HG03565 (cell line): ENCODE data around the gene TOR4A.

Experiments used
- ATAC-seq: cut with Tn5 transposase; IDR thresholded peaks from one replicate; pipeline ENCODE4 v1.9.1; 2021; ENCODE audit warnings: mild to moderate bottlenecking, moderate library complexity; ENCODE audit not compliant: unreplicated experiment

TOR4A gene

DNA sequence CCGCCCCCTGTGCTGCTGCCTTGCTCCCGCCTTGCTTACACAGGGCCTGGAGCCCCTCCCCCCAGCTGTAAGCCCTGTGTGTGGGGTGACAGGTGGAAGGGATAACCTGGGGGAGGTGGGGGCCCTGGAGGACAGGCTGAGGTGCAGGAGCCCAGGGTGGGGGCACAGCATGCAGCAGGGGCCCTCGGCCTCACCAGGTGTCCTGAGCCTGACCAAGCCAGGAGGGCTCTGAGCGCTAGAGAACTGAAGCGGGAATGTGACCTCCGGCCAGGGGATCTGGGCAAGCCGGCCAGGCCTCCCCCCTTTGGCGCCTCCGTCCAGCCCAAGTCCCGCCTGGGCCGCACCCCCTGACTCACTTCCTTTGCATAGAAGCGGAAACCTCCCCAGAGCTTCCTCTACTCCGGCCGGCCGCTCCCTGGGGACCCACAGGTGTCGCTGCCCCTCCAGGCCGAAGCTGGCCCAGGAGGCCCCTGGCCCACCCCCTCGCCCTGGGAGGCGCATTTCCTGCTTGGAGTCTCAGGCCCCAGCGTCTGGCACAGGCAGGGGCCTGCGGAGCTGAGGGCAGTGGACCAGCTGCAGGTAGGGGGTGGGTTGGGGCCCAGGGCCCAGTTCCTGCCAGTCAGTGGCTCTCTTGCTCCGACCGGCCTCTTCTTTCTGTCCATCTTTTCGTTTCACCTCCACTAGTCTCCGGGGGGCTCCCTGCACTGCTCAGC is at the start of gene TOR4A:
Gene TOR4A, plus strand, starts transcription at position 398 of the 713 bp plus-strand sequence. CDS start 964 bp downstream, outside the sequence.
- ATAC-seq: peak; percentile 61

DNA sequence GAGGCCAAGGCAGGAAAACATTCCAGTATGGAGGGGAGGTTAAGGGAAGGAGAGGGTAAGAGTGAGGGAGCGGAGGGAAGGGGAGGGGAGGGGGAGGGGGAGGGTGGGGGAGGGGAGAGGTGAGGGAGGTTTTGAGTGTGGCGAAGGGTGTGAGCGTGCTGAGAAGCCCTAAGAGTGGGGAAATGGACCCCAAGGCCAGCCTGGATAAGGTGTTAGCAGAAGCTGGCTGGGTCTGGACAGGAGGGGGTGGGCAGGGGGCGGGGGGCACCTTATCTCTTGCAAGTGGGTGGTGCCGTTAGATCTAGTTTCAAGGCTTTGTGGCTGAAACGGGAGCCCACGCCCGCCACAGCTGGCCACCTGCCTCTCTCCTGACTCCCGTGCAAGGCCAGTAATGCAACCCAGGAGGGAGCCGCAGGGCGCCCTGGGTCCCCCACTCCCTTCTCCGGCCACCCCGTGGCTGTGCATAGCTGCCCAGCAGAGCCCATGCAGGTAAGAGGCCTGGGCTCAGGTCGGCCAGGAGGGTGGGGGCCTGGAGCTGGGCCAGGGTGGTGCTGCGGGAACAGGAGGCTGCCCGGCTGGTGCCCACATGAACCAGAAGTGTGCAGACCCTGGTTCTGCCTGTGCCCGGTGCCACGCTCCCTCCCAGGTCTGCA is 49.5 kb upstream of the TOR4A start:
- no peak for ATAC-seq

DNA sequence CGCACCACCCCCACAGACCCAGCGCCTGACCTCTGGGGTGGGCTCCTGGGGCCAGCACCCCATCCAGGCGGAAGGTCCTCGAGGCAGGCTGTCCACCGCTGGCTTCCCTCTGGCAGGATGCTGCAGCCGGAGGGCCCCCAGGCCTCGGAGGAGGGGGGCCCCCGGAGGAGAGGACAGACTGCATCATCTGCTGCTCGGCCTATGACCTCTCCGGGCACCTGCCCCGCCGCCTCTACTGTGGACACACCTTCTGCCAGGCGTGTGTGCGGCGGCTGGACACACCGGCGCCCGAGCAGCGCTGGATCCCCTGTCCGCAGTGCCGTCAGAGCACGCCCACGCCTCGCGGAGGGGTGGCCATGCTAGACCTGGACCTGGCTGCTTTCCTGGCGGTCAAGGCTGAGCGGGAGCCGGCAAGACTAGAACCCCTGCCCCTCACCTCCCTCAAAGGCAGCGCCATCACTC is 49.0 kb upstream of the TOR4A start:
- no peak for ATAC-seq

DNA sequence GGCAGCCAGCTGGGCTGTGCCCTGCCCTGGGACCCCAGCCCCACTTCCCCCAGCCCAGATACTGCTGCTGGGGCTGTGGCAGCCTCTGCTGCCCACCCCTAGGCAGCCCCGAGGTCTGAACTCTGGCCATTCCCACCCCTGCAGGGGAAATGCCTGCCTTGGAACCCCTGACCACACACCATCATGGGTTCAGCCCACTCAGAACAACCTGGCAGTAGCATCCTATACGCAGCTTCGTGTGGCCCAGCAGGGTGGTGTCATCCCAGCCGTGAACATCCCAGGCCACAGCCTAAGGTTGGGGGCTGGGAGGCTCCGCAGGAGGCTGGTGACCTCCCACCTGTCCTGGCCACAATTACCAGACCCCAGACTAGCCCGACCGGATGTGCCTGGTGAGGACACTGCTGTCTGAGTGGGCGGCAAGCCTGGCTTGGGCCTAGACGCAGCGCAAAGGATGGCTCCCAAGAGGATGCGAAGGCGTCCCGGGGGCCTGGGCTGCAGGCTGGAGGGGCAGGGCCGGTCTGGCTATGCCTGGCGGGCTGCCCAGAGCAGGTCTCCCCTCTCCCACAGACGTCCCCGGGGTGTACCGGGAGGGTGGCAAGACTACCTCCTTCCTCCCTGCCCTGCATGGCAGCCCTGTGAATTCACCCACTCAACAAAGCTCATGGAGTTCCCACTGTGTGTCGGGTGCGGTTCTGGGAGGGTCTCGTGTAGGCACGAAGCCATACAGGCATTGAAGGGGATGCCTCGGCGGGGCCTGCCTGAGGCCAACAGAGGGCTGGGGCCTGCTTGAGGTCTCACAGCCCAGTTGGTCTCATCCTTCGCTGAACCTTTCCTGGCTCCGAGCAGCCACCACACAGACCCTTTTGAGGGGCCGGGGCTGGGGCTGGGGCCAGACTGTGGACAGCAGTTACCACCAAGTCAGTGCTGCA is 48.3 kb upstream of the TOR4A start:
- ATAC-seq: no peak

- ATAC-seq: no peak
Observed at GRCh38 chr9:137229903-137230704, 47.4 kb upstream of the TOR4A start.

GRCh38 chr9:137230705-137231371 is 46.7 kb upstream of the TOR4A start, which contains the start of gene SLC34A3:
TSS of gene SLC34A3 (plus strand) at chr9:137230901. CDS start at chr9:137231703, 802 bp downstream.
- ATAC-seq: no peak

- ATAC-seq: no peak
Observed at GRCh38 chr9:137231372-137232039, 46.0 kb upstream of the TOR4A start.

DNA sequence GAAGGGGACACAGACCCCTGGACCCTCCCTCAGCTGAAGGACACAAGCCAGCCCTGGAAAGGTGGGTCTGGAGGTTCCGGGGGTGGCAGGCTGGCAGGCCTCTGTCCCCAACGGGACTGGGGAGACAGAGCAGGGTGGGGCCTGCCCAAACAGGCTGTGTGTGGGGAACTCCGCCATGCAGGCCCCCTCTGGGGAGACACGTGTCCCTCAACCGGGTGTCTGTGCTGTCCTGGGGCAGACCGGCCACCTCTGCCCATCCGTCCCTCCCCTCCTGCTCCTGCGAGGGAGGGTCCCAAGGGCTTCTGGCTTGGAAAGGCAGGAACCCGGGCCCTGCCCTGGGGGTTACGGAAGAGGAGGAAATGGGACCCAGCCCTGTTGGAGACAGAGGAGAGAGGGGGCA is 45.4 kb upstream of the TOR4A start:
- ATAC-seq: no peak

GRCh38 chr9:137232510-137232909 is 45.0 kb upstream of the TOR4A start:
- ATAC-seq: no peak

- no peak for ATAC-seq
Observed at GRCh38 chr9:137233143-137233980, 44.2 kb upstream of the TOR4A start.

DNA sequence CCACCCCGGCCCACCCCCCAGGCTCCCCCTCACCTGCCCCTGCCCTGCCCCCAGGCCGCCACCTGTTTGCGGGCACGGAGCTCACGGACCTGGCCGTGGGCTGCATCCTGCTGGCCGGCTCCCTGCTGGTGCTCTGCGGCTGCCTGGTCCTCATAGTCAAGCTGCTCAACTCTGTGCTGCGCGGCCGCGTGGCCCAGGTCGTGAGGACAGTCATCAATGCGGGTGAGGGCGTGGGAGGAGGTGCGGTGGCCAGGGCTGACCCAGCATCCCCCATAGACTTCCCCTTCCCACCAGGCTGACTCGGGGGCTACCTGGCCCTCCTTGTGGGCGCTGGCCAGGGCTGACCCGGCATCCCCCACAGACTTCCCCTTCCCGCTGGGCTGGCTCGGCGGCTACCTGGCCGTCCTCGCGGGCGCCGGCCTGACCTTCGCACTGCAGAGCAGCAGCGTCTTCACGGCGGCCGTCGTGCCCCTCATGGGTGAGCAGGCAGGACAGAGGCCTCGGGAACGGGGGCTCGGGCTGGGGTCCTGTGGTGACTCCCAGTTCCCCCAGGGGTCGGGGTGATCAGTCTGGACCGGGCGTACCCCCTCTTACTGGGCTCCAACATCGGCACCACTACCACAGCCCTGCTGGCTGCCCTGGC is 43.4 kb upstream of the TOR4A start:
- ATAC-seq: no peak

DNA sequence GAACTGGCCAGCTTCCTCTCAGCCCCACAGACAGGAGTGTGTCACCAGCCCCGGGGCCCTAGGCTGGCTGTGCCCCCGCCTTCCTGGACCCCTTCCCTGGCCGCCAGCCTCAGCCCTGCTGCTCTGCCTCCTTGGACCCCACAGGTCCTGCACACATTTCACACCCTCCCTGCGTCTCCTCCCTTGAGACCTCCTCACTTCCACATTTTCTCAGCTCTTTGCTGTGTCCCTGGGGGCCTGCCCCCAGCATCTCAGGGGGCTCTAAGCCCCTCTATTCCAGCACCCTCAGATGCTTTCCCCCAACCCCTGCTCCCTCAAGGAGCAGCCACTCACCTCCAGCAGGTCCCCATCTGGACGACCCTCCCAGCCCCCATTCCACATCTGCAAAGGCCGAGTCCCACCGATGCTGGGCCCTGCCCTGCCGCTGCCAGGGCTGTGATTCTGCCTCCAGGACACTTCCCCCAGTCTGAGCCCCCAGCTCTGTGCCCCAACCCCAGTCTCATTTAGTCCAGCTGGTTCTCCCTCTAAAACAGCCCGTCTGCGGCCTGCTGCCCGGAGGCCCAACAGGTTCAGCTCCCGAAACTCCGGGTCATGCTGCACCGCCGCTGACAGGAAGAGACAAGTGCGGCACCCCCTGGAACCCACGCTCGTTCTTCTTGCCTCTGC is 42.6 kb upstream of the TOR4A start:
- ATAC-seq: no peak

GRCh38 chr9:137235424-137236237 is 41.9 kb upstream of the TOR4A start:
- ATAC-seq: no peak

GRCh38 chr9:137236238-137236935 is 41.1 kb upstream of the TOR4A start:
- ATAC-seq: no peak

GRCh38 chr9:137236936-137237421 is 40.5 kb upstream of the TOR4A start:
- no peak for ATAC-seq
